H1 (cell line): ENCODE data around the gene UBE2O. TPM values are rescaled to one million over a fixed set of nuclear protein-coding genes. Genes with fewer than 3 reads are reported as not detected.

ENCODE experiments used
- CTCF ChIA-PET: fragments of 300-600 bp; sonication (Branson Sonifier 250); formaldehyde crosslinking; loops from one replicate; lab custom pipeline; 2021; ENCODE audit not compliant: partially characterized antibody; lab: Charles Lee
- POLR2A ChIA-PET: fragments of 300-600 bp; sonication (Branson Sonifier 250); formaldehyde crosslinking; loops from one replicate; lab custom pipeline; 2021; ENCODE audit warnings: inconsistent platforms; ENCODE audit not compliant: partially characterized antibody; lab: Charles Lee
- DNase-seq, 2 experiments: peaks; one replicate each; pipeline versions ENCODE4 v3.0.0 to v3.0.0-alpha.2; 2010 to 2022; ENCODE audit warnings: low spot score in 2 of 2, low read depth in 1 of 2, mixed read lengths in 1 of 2
- FAIRE-seq: peaks from 2 replicates; lab custom pipeline; 2011; peaks lifted over from hg19 to GRCh38; lab: Jason Lieb, UNC
- H2AFZ ChIP-seq: 2 replicates; pipeline ENCODE4 v1.8.1; 2012; ENCODE audit warnings: low read length, inconsistent platforms
- H2AK5ac ChIP-seq: 2 replicates; pipeline ENCODE4 v1.6.1; 2013; ENCODE audit warnings: low read depth, low read length
- H2BK120ac ChIP-seq: replicated peaks from 2 replicates; pipeline ENCODE3; 2013; ENCODE audit warnings: low read depth, low read length, inconsistent platforms
- H2BK12ac ChIP-seq: 2 replicates; pipeline ENCODE4 v1.6.1; 2013; ENCODE audit warnings: low read depth, low read length
- H2BK15ac ChIP-seq: 2 replicates; pipeline ENCODE4 v1.6.1; 2013; ENCODE audit warnings: low read length
- H2BK20ac ChIP-seq: 2 replicates; pipeline ENCODE4 v1.6.1; 2013; ENCODE audit warnings: low read length
- H2BK5ac ChIP-seq: 2 replicates; pipeline ENCODE4 v1.6.1; 2013; ENCODE audit warnings: low read depth, low read length
- H3K14ac ChIP-seq: 2 replicates; pipeline ENCODE4 v1.6.1; 2013; ENCODE audit warnings: inconsistent platforms; ENCODE audit not compliant: insufficient read length
- H3K18ac ChIP-seq: 2 replicates; pipeline ENCODE4 v1.6.1; 2013; ENCODE audit warnings: low read length; ENCODE audit errors: extremely low read depth
- H3K23ac ChIP-seq: 2 replicates; pipeline ENCODE4 v1.6.1; 2013; ENCODE audit warnings: inconsistent platforms; ENCODE audit not compliant: insufficient read length
- H3K23me2 ChIP-seq: 2 replicates; pipeline ENCODE4 v1.6.1; 2013; ENCODE audit warnings: low read depth, low read length
- H3K27ac ChIP-seq: 2 replicates; pipeline ENCODE4 v1.6.1; 2011; ENCODE audit warnings: low read depth, low read length, inconsistent platforms
- H3K27me3 ChIP-seq, 4 experiments: replicated peaks in 1 of 4; 1 replicate in 1 of 4; 2 replicates in 3 of 4; pipeline versions ENCODE4 v1.6.1 to v1.8.1; 2011 to 2013; ENCODE audit warnings: low read length in 3 of 4, mild to moderate bottlenecking in 3 of 4, inconsistent platforms in 2 of 4, mixed read lengths in 2 of 4, moderate library complexity in 1 of 4; ENCODE audit not compliant: control insufficient read depth in 3 of 4, insufficient read depth in 3 of 4; ENCODE audit errors: extremely low read depth in 1 of 4
- H3K36me3 ChIP-seq, 4 experiments: 2 replicates each; pipeline versions ENCODE4 v1.6.1 to v1.8.1; 2011 to 2013; ENCODE audit warnings: mild to moderate bottlenecking in 4 of 4, low read length in 3 of 4, moderate library complexity in 2 of 4, control low read depth in 1 of 4, inconsistent platforms in 1 of 4; ENCODE audit not compliant: insufficient read depth in 4 of 4, control insufficient read depth in 2 of 4
- H3K4ac ChIP-seq: replicated peaks from 2 replicates; pipeline ENCODE3; 2013; ENCODE audit warnings: low read length, low read depth, mixed read lengths, inconsistent platforms; ENCODE audit not compliant: insufficient read length
- H3K4me1 ChIP-seq, 4 experiments: replicated peaks in 1 of 4; 1 replicate in 1 of 4; 2 replicates in 3 of 4; pipeline versions ENCODE4 v1.6.1 to v1.8.1; 2011 to 2013; ENCODE audit warnings: low read length in 3 of 4, inconsistent platforms in 2 of 4, mixed read lengths in 1 of 4; ENCODE audit not compliant: insufficient read depth in 4 of 4, control insufficient read depth in 3 of 4
- H3K4me2 ChIP-seq, 2 experiments: 2 replicates each; pipeline versions ENCODE4 v1.6.1 to v1.8.1; 2011 to 2013; ENCODE audit warnings: low read depth in 2 of 2, low read length in 2 of 2, control low read depth in 1 of 2, inconsistent platforms in 1 of 2, mild to moderate bottlenecking in 1 of 2; ENCODE audit not compliant: insufficient read depth in 1 of 2
- H3K4me3 ChIP-seq, 4 experiments: fragments of 200-600, 300-600 bp in 1 of 4; sonication (generic), shearing (Covaris generic), sonication (Bioruptor Twin) in 1 of 4; 2 replicates each; pipeline versions ENCODE4 v1.5.1 to v1.8.1; 2011 to 2016; ENCODE audit warnings: low read length in 4 of 4, low read depth in 3 of 4, control low read depth in 2 of 4, inconsistent platforms in 2 of 4, mild to moderate bottlenecking in 2 of 4, mixed read lengths in 1 of 4, moderate library complexity in 1 of 4; ENCODE audit not compliant: insufficient read depth in 2 of 4; ENCODE audit errors: extremely low read depth in 1 of 4
- H3K56ac ChIP-seq: replicated peaks from 2 replicates; pipeline ENCODE3; 2013; ENCODE audit warnings: low read depth, mild to moderate bottlenecking, mixed read lengths, low read length, inconsistent platforms; ENCODE audit not compliant: insufficient read length
- H3K79me1 ChIP-seq: 2 replicates; pipeline ENCODE4 v1.6.1; 2013; ENCODE audit warnings: low read depth, low read length, control low read depth
- H3K79me2 ChIP-seq, 2 experiments: 2 replicates each; pipeline versions ENCODE4 v1.6.1 to v1.8.1; 2012 to 2013; ENCODE audit warnings: low read length in 2 of 2, mild to moderate bottlenecking in 2 of 2, inconsistent platforms in 1 of 2; ENCODE audit not compliant: insufficient read depth in 2 of 2, control insufficient read depth in 1 of 2
- H3K9ac ChIP-seq, 4 experiments: replicated peaks in 1 of 4; 1 replicate in 1 of 4; 2 replicates in 3 of 4; pipeline versions ENCODE4 v1.6.1 to v1.8.1; 2011 to 2013; ENCODE audit warnings: low read depth in 3 of 4, low read length in 3 of 4, control low read depth in 2 of 4, mild to moderate bottlenecking in 2 of 4, moderate library complexity in 2 of 4, inconsistent platforms in 1 of 4; ENCODE audit errors: extremely low read depth in 1 of 4
- H3K9me3 ChIP-seq, 2 experiments: 2 replicates each; pipeline versions ENCODE4 v1.6.1 to v1.8.1; 2012 to 2013; ENCODE audit warnings: mild to moderate bottlenecking in 2 of 2, moderate library complexity in 2 of 2, control low read depth in 1 of 2, inconsistent platforms in 1 of 2, low read depth in 1 of 2, low read length in 1 of 2, mixed read lengths in 1 of 2; ENCODE audit not compliant: insufficient read depth in 2 of 2
- H4K20me1 ChIP-seq, 2 experiments: replicated peaks in 1 of 2; 2 replicates each; pipeline versions ENCODE3 to v1.8.1; 2011 to 2013; ENCODE audit warnings: inconsistent platforms in 2 of 2, low read length in 2 of 2, mild to moderate bottlenecking in 1 of 2; ENCODE audit not compliant: insufficient read depth in 2 of 2, control insufficient read depth in 1 of 2
- H4K5ac ChIP-seq: 2 replicates; pipeline ENCODE4 v1.6.1; 2013; ENCODE audit warnings: low read length, low read depth, mixed read lengths, inconsistent platforms; ENCODE audit not compliant: insufficient read length
- H4K8ac ChIP-seq: 2 replicates; pipeline ENCODE4 v1.8.0; 2013; ENCODE audit warnings: mild to moderate bottlenecking, moderate library complexity, low read length, inconsistent platforms; ENCODE audit not compliant: insufficient read depth; ENCODE audit errors: extremely low read depth
- H4K91ac ChIP-seq: replicated peaks from 2 replicates; pipeline ENCODE3; 2013; ENCODE audit warnings: low read length, mixed read lengths, inconsistent platforms; ENCODE audit not compliant: insufficient read length
- BRCA1 ChIP-seq: IDR thresholded peaks from 2 replicates; pipeline ENCODE4 v1.6.1; 2012; ENCODE audit warnings: low read depth, low read length, improper control_type of control experiment
- CBX8 ChIP-seq: fragments of 300-800, 300-1000 bp; sonication (generic); IDR thresholded peaks from 2 replicates; pipeline ENCODE4 v1.7.1; 2016; ENCODE audit warnings: low read depth, low read length, borderline replicate concordance
- EP300 ChIP-seq, 2 experiments: IDR thresholded peaks; 1 replicate in 1 of 2; 2 replicates in 1 of 2; pipeline ENCODE4 v1.6.1; 2011 to 2012; ENCODE audit warnings: low read depth in 2 of 2, low read length in 2 of 2, mild to moderate bottlenecking in 2 of 2, borderline replicate concordance in 1 of 2, inconsistent platforms in 1 of 2, moderate library complexity in 1 of 2
- KDM1A ChIP-seq: fragments of 200-600, 300-600 bp; sonication (generic); IDR thresholded peaks from 2 replicates; pipeline ENCODE4 v1.7.1; 2016; ENCODE audit warnings: mild to moderate bottlenecking, low read length, borderline replicate concordance
- RAD21 ChIP-seq, 2 experiments: IDR thresholded peaks in 1 of 2; conservative IDR thresholded peaks in 1 of 2; 2 replicates each; pipeline ENCODE4 v1.6.1; 2011; ENCODE audit warnings: low read depth in 2 of 2, low read length in 2 of 2, improper control_type of control experiment in 1 of 2, inconsistent platforms in 1 of 2, mild to moderate bottlenecking in 1 of 2, moderate library complexity in 1 of 2
- RXRA ChIP-seq: IDR thresholded peaks from 2 replicates; pipeline ENCODE4 v1.6.1; 2011; ENCODE audit warnings: low read depth, mild to moderate bottlenecking, low read length, moderate library complexity; ENCODE audit not compliant: insufficient read depth
- SAP30 ChIP-seq: fragments of 300-600 bp; sonication (generic); IDR thresholded peaks from 2 replicates; pipeline ENCODE4 v1.7.1; 2012; ENCODE audit warnings: low read length, moderate library complexity, mild to moderate bottlenecking, inconsistent platforms; ENCODE audit not compliant: insufficient read depth, insufficient replicate concordance
- SIN3A ChIP-seq, 2 experiments: IDR thresholded peaks in 1 of 2; conservative IDR thresholded peaks in 1 of 2; 2 replicates each; pipeline ENCODE4 v1.6.1; 2011 to 2012; ENCODE audit warnings: low read length in 2 of 2, improper control_type of control experiment in 1 of 2, low read depth in 1 of 2, mild to moderate bottlenecking in 1 of 2
- SP4 ChIP-seq: IDR thresholded peaks from 2 replicates; pipeline ENCODE4 v1.6.1; 2012; ENCODE audit warnings: low read length, inconsistent platforms
- SRF ChIP-seq: IDR thresholded peaks from 2 replicates; pipeline ENCODE4 v1.6.1; 2011; ENCODE audit warnings: mild to moderate bottlenecking, low read depth, low read length, moderate library complexity
- WGBS, 2 experiments: shearing (Covaris generic) in 1 of 2; methylation state at CpG; one replicate each; pipeline versions ENCODE4 v1.1.6 to v1.1.7; 2013 to 2015; ENCODE audit warnings: low lambda C conversion rate in 2 of 2, mixed read lengths in 2 of 2, inconsistent platforms in 1 of 2, low coverage in 1 of 2, missing lambda C conversion rate in 1 of 2; ENCODE audit not compliant: insufficient replicate concordance in 2 of 2, insufficient coverage in 1 of 2, insufficient read length in 1 of 2; ENCODE audit errors: extremely low coverage in 1 of 2, missing lambda C conversion rate in 1 of 2; 5-methylcytosine and 5-hydroxymethylcytosine counted together
- polyA plus RNA-seq, 7 experiments: library from polyadenylated mRNA; depleted of rRNA in 3 of 7; stranded (reverse) in 5 of 7; unstranded in 2 of 7; fragments of >200 nt in 5 of 7; fragments of 200-250 nt in 2 of 7; gene quantifications; 1 replicate in 5 of 7; 2 replicates in 1 of 7; 4 replicates in 1 of 7; pipeline versions ENCODE4 v1.2.1 to v1.2.3, GENCODE V29; 2011 to 2013; ENCODE audit warnings: missing spikeins in 2 of 7, mixed read lengths in 2 of 7
- total RNA-seq: library from RNA; stranded (reverse); fragmentation: NEBNext Ultra II Directional; extraction: Animal tissue kit (Norgen Biotek cat#: 25700); gene quantifications from 2 replicates; pipeline ENCODE4 v1.2.1, GENCODE V29; 2021

Gene UBE2O
- total and polyA plus RNA-seq, 2 of the 8 experiments (the other 6 are each of a cell fraction or from before 2014, with no cell fraction given), result 24.4 to 63.0 TPM

DNA sequence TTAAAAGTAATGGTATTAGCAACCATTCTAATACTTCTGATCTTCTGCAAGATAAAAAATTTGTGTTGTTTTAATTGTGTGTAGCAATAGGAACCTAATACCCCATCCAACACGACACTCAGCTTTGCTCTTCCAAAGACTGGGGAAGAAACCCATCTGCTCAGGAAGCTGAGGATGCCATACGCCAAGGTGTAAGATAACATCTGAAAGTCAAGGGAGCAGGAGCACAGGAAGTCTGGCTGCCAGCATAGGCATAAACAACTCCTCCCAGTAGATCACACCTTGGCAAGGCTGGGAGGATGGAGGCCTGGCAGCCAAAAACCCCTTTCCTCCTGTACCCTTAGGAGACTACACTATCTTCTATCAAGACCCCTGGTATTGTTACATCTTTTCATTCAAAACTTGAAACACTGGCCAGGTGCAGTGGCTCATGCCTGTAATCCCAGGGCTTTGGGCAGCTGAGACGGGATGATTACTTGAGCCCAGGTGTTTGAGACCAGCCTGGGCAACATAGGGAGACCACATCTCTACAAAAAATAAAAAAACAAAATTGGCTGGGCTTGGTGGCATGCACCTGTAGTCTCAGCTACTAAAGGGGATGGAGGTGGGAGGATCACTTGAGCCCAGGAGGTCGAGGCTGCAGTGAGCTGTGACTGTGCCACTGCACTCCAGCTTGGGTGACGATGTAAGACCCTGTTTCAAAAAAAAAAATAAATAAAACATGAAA, 74.2 kb downstream of the UBE2O start:
- POLR2A ChIA-PET, result interaction anchor here (0.5 to 1.0 kb wide), 2 partner anchors 76 to 167 kb away, joined by 3 read pairs; no protein-coding TSS in a partner anchor
- Histone ChIP-seq H3K9ac (no peak overlapping the region), H3K4me2 (no peak overlapping the region), H3K9me3 (no peaks in the 10 kb centered on the region), H3K27me3 (peaks cover 2 to 11% (median 9%) of the 10 kb centered on the region in 4 experiments; a peak in 6 of 7 replicates), H3K23ac (no peak overlapping the region), H3K4me3 (no peak overlapping the region), H3K23me2 (peaks cover 10% of the 10 kb centered on the region), H2BK20ac (no peak overlapping the region), H3K4ac (no peak overlapping the region), H3K36me3 (no peaks in the 10 kb centered on the region), H3K79me2 (no peaks in the 10 kb centered on the region), H3K27ac (no peak overlapping the region), H4K91ac (no peak overlapping the region), H3K14ac (no peak overlapping the region), H2BK12ac (no peak overlapping the region), H3K56ac (no peak overlapping the region), H4K5ac (no peak overlapping the region), H4K8ac (no peak overlapping the region), H4K20me1 (no peaks in the 10 kb centered on the region), H3K4me1 (peaks cover 0 to 20% (median 9%) of the 10 kb centered on the region in 4 experiments; a peak in 5 of 7 replicates), H2BK120ac (no peak overlapping the region), H2AFZ (no peak overlapping the region), H3K79me1 (no peaks in the 10 kb centered on the region), H2AK5ac (no peak overlapping the region), H2BK15ac (no peak overlapping the region), H2BK5ac (no peak overlapping the region), H3K18ac (no peak overlapping the region)
- DNase-seq, result no peak
- TF ChIP-seq BRCA1 (no peak), SP4 (no peak), EP300 (IDR thresholded peaks at IDR 0.05; ENCODE audit: borderline replicate concordance in 1 of 2, low read depth in 2 of 2, low read length in 2 of 2) (no peak), SAP30 (no peak), SRF (no peak), CBX8 (no peak), RAD21 (IDR thresholded peaks at IDR 0.05 in 1 of 2, conservative IDR thresholded peaks at IDR 0.05 in 1 of 2; ENCODE audit: low read depth in 2 of 2, low read length in 2 of 2) (no peak), RXRA (no peak), KDM1A (no peak), SIN3A (conservative IDR thresholded peaks at IDR 0.05 in 1 of 2, IDR thresholded peaks at IDR 0.05 in 1 of 2; ENCODE audit: low read depth in 1 of 2, low read length in 2 of 2) (no peak)
- CTCF ChIA-PET, result interaction anchor here (0.6 to 28.1 kb wide), 5 partner anchors 19 to 99 kb away, joined by 3 to 635 read pairs (median 5); partner anchors contain the start of gene PRPSAP1
- no peak for FAIRE-seq
- WGBS, 2 experiments, result 96% methylated on average over 5 of the region's 5 CpGs; no CpG with 5 or more reads in 1 of the 2 experiments
